BE2C (cell line): ENCODE results near the gene CACNA1G.

ENCODE experiments used
- DNase-seq: peaks from one replicate; pipeline ENCODE4 v3.0.0-alpha.2; 2020
- H3K27me3 ChIP-seq: fragments of 250-450 bp; sonication (Bioruptor Pico); 2 replicates; pipeline ENCODE4 v1.5.1; 2020; ENCODE audit warnings: mild to moderate bottlenecking
- H3K36me3 ChIP-seq: fragments of 250-450 bp; sonication (Bioruptor Pico); 2 replicates; pipeline ENCODE4 v1.5.1; 2020; ENCODE audit warnings: mild to moderate bottlenecking
- H3K4me1 ChIP-seq: fragments of 250-450 bp; sonication (Bioruptor Pico); 2 replicates; pipeline ENCODE4 v1.5.1; 2020
- H3K4me3 ChIP-seq: 2 replicates; pipeline ENCODE4 v1.5.1; 2011; ENCODE audit warnings: low read depth, low read length
- H3K9me3 ChIP-seq: fragments of 250-450 bp; sonication (Bioruptor Pico); 2 replicates; pipeline ENCODE4 v1.5.1; 2020
- TF ChIP-seq, protein P1 (sequence below): IDR thresholded peaks from 2 replicates; pipeline ENCODE4 v1.5.1; 2012; ENCODE audit warnings: mild to moderate bottlenecking, low read depth, low read length

CACNA1G gene

DNA sequence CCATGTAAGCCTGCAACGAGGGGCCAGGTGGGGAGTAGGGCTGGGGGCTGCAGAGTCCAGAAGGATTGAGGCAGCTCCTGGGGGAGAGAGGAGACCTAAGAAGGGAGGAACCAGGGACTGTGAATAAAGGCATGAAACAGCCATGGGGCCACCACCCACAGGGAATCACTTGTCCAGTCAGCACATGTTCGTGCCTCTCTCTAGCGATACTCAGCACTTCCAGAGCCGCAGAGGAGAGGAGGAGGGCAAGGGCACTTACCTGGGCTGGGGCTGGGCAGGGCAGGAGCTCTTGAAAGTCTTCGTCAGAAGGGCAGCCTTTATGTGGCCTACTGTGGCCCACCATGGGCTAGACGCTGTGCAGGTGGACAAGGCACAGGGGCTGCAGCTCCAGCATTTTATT is 24.2 kb downstream of the CACNA1G start:
- no peak overlapping the region for H3K4me3 ChIP-seq
- H3K27me3 ChIP-seq = no peaks in the 10 kb centered on the region
- H3K36me3 ChIP-seq = no peaks in the 10 kb centered on the region
- DNase-seq = no peak
- TF ChIP-seq, protein P1, sequence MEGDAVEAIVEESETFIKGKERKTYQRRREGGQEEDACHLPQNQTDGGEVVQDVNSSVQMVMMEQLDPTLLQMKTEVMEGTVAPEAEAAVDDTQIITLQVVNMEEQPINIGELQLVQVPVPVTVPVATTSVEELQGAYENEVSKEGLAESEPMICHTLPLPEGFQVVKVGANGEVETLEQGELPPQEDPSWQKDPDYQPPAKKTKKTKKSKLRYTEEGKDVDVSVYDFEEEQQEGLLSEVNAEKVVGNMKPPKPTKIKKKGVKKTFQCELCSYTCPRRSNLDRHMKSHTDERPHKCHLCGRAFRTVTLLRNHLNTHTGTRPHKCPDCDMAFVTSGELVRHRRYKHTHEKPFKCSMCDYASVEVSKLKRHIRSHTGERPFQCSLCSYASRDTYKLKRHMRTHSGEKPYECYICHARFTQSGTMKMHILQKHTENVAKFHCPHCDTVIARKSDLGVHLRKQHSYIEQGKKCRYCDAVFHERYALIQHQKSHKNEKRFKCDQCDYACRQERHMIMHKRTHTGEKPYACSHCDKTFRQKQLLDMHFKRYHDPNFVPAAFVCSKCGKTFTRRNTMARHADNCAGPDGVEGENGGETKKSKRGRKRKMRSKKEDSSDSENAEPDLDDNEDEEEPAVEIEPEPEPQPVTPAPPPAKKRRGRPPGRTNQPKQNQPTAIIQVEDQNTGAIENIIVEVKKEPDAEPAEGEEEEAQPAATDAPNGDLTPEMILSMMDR = no peak
- no peaks in the 10 kb centered on the region for H3K9me3 ChIP-seq
- H3K4me1 ChIP-seq = peaks cover 8% of the 10 kb centered on the region

DNA sequence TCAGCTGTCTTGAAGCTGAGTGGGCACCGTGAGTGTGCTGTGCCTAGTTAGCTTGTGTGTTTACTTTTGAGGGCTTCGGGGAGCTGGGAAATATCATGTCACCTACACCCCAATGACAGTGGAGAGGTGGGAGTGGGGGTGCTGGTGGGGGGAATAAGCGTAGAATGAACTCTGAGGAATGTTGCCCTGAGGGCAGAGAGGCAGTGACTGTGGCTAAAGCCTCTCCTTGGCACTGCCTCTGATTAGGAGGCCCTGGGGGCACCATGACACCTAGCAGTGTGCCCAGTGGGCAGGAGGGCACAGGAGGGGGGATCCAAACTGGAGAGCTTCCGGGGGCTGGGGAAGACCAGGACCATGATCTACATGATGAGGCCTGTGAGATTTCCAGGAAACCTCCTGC is 24.8 kb downstream of the CACNA1G start:
- H3K36me3 ChIP-seq = no peaks in the 10 kb centered on the region
- H3K27me3 ChIP-seq = no peaks in the 10 kb centered on the region
- TF ChIP-seq, protein P1 = no peak
- H3K4me3 ChIP-seq = no peak overlapping the region
- no peaks in the 10 kb centered on the region for H3K9me3 ChIP-seq
- DNase-seq = no peak
- H3K4me1 ChIP-seq = peaks cover 8% of the 10 kb centered on the region

DNA sequence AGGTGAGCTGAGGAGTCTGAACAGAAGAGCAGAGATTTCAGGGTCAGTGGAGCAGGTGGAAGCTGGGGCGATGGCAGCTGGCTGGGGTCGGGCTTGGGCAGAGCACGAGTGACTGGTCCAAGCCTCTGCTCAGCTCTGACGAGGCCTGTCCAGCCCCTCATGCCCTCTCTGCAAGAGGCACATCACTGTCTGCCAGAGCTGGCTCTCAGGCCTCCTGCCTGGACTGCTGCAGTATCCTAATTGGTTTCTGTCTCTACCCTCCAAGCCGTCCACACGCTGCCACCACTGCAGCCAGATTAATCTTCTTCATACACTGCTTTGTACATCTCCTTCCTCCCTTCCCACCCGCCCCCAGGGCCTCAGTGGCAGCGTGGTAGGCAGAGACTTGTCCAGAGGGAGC is 25.4 kb downstream of the CACNA1G start:
- Histone ChIP-seq H3K36me3 (no peaks in the 10 kb centered on the region), H3K9me3 (no peaks in the 10 kb centered on the region), H3K4me1 (peaks cover 8% of the 10 kb centered on the region), H3K4me3 (no peak overlapping the region), H3K27me3 (no peaks in the 10 kb centered on the region)
- TF ChIP-seq, protein P1 = no peak
- DNase-seq = no peak

DNA sequence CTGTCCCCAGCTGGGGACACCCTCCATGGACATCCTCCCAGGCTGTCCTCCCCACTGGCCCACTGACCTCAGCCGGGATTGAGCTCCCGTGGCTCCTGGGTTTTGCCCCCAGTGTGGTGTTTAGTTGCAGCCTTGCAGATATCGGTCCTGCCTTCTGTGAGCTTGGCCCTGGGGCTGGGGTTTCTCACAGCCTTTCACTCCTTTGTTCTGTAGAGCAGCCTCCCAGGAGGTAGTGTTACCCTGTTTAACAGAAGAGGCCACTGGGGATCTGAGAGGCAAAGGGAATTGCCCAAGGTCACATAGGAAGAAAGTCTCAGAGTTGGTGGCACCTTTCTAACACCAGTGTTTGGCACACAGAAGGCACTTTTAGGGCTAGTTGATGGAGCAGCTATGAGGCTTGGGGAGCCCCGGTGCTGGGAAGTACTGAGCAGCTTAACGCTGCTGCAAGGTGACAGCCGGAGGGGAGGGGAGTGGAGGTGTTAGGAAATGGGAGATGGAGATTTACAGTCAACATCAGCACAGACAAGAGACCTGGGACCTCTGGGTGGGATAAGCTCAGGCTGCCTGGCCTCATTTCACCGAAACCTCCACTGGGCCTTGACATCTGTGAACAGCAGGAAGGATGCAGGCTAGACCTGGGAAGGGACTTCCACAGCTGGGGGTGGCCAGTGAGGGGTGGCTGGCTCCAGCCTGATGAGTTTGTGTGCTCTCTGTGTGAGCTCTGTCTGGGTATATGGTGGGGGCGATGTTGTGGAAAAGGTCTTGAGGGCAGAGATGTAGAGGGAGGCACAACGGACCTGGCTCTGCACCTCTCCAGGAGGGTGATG is 26.1 kb downstream of the CACNA1G start:
- no peaks in the 10 kb centered on the region for H3K9me3 ChIP-seq
- H3K36me3 ChIP-seq = no peaks in the 10 kb centered on the region
- H3K4me1 ChIP-seq = peaks cover 8% of the 10 kb centered on the region
- no peak overlapping the region for H3K4me3 ChIP-seq
- no peak for DNase-seq
- no peaks in the 10 kb centered on the region for H3K27me3 ChIP-seq
- TF ChIP-seq, protein P1 = no peak

DNA sequence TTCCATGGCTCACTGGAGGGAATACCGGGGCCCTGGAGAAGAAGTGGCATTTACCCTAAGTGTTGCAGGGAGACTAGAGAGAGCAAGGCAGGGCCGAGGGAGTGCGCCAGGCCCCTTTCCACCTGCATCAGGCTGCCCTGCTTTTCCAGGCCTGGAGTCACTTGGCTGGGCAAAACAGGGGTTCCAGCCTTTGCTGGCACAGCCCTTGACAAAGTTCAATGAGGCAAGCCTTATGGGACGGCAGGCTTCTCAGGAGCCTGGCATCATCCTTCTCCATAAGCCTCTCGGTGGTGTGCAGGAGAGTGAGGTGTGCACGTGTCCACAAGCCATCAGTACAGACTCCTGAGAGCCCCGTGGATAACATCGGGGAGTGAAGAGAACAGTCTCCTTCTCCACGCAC is 27.1 kb downstream of the CACNA1G start:
- Histone ChIP-seq H3K27me3 (no peaks in the 10 kb centered on the region), H3K4me1 (peaks cover 8% of the 10 kb centered on the region), H3K9me3 (no peaks in the 10 kb centered on the region), H3K4me3 (no peak overlapping the region), H3K36me3 (no peaks in the 10 kb centered on the region)
- no peak for DNase-seq
- TF ChIP-seq, protein P1 = no peak

DNA sequence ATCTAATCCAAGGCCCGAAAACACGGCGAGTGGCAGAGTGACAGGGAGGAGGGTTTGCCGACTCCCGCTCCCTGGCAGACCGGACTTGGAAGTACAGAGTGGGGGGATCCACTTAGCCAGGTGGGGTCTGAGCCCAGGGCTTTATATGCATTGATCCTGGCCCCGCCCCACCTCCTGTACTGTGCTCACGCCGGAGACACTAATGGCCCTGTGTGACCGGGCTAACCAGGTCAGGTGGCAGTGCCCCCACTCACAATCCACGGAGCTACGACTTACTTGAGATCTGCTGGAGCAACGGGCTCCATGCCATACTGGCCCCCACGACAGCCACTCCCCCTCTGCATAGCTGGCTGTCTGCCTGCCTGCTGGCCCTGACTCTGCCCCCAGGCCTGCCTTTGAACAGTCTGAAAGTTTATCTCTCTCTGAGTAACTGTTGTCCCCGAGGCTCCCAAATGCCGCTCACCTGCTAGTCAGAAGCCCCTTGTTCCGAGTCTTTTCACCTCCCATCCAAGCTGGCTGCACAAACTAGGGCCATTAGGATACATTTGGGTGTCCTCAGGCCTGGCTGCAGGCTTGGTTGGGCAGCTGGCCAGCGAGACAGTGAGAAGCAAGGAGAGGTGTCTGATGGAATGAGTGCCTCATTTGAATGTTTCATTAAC is 28.0 kb downstream of the CACNA1G start:
- TF ChIP-seq, protein P1 = no peak
- no peaks in the 10 kb centered on the region for H3K9me3 ChIP-seq
- no peaks in the 10 kb centered on the region for H3K36me3 ChIP-seq
- peaks cover 16% of the 10 kb centered on the region for H3K4me1 ChIP-seq
- H3K27me3 ChIP-seq = no peaks in the 10 kb centered on the region
- DNase-seq = peak; percentile 58
- no peak overlapping the region for H3K4me3 ChIP-seq
